ENCODE results near the gene PYCARD.

PYCARD gene

GRCh38 chr16:31224092-31224955 is 21.8 kb upstream of the PYCARD start:
- no peak for TF ChIP-seq CTCF (IDR thresholded peaks at IDR 0.05; ENCODE audit: insufficient read depth, low read depth, low read length, missing control alignments)
- no peak for DNase-seq (ENCODE audit: low read depth)
- no peak overlapping the region for H3K4me3 ChIP-seq (ENCODE audit: low read length)

GRCh38 chr16:31223044-31223443 is 20.5 kb upstream of the PYCARD start:
- DNase-seq (ENCODE audit: low read depth): no peak
- no peak overlapping the region for H3K4me3 ChIP-seq (ENCODE audit: low read length)
- TF ChIP-seq CTCF (IDR thresholded peaks at IDR 0.05; ENCODE audit: insufficient read depth, low read depth, low read length, missing control alignments): no peak

- no peak for DNase-seq (ENCODE audit: low read depth)
- no peak for TF ChIP-seq CTCF (IDR thresholded peaks at IDR 0.05; ENCODE audit: insufficient read depth, low read depth, low read length, missing control alignments)
- no peak overlapping the region for H3K4me3 ChIP-seq (ENCODE audit: low read length)
Observed at GRCh38 chr16:31221357-31222160, 19.0 kb upstream of the PYCARD start.

- no peak for DNase-seq (ENCODE audit: low read depth)
- no peak for TF ChIP-seq CTCF (IDR thresholded peaks at IDR 0.05; ENCODE audit: insufficient read depth, low read depth, low read length, missing control alignments)
Observed at GRCh38 chr16:31219154-31219741, 16.7 kb upstream of the PYCARD start.

GRCh38 chr16:31217136-31217530 is 14.6 kb upstream of the PYCARD start:
- H3K4me3 ChIP-seq (ENCODE audit: low read length): no peak overlapping the region
- no peak for TF ChIP-seq CTCF (IDR thresholded peaks at IDR 0.05; ENCODE audit: insufficient read depth, low read depth, low read length, missing control alignments)
- DNase-seq (ENCODE audit: low read depth): no peak

More at GRCh38 chr16:31219154-31219741, 16.7 kb upstream of the PYCARD start:
- H3K4me3 ChIP-seq (ENCODE audit: low read length): no peak overlapping the region

- no peak within 1 kb of the TSS for H3K4me3 ChIP-seq (ENCODE audit: low read length)
- no peak for DNase-seq (ENCODE audit: low read depth)
- no peak for TF ChIP-seq CTCF (IDR thresholded peaks at IDR 0.05; ENCODE audit: insufficient read depth, low read depth, low read length, missing control alignments)
Observed at GRCh38 chr16:31216422-31217135, 14.0 kb upstream of the PYCARD start, which contains the start of gene PYDC1. PYDC1 (minus strand) TSS chr16:31217135; CDS start chr16:31217028, 107 bp downstream.
